Measurements from ENCODE around the gene ASTN2. TPM values are rescaled to one million over a fixed set of nuclear protein-coding genes. Genes with fewer than 3 reads are reported as not detected.

ASTN2 gene
- total and polyA plus RNA-seq, 9 of the 15 experiments (the other 6 are each of a cell fraction or from before 2014, with no cell fraction given): 0.56 to 3.5 (median 1.9) TPM

DNA sequence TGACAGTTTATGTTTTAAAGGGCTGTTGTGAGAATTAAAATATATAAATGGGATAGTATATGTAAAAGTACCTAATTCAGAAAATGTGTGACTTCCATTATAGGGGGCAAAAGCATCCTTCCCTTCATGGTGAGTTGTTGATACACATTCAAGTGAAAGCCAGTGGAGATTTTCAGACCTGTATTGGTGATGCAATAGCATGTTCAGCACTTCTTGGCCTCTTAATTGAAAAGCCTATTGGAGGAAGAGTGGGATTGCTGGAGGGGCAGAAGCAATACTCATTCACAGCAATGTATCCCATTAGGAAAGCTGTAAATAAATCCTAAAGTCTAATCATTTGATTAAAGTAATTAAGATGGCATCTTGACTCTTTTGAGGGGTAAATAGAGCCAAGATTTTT, 710.4 kb downstream of the ASTN2 start:
- CTCF ChIA-PET (ENCODE audit: low intra/inter-chr PET ratio): no interaction called here
- Histone ChIP-seq H3K4me2 (ENCODE audit: insufficient read depth, low read length) (no peak overlapping the region), H3K9me3 (replicated peaks; ENCODE audit: control insufficient read depth, insufficient read depth, low read depth, low read length) (no peaks in the 10 kb centered on the region), H3K27ac (ENCODE audit: extremely low read depth, low read depth, low read length) (no peak overlapping the region), H3K4me3 (no peak overlapping the region), H4K20me1 (replicated peaks; ENCODE audit: control insufficient read depth, insufficient read depth, low read length) (no peaks in the 10 kb centered on the region), H3K4me1 (replicated peaks in 1 of 2; ENCODE audit: control insufficient read depth in 2 of 2, insufficient read depth in 2 of 2, low read length in 2 of 2) (no peaks in the 10 kb centered on the region), H3K9ac (ENCODE audit: insufficient read depth in 1 of 2, low read depth in 2 of 2, low read length in 2 of 2) (no peak overlapping the region), H3K79me2 (ENCODE audit: control insufficient read depth, insufficient read depth, low read length) (no peaks in the 10 kb centered on the region), H3K36me3 (ENCODE audit: control insufficient read depth, insufficient read depth, low read length) (peaks cover 7% of the 10 kb centered on the region; the same call in 2 of the 3 replicates), H2AFZ (ENCODE audit: low read depth, low read length) (no peak overlapping the region), H3K27me3 (ENCODE audit: control insufficient read depth in 2 of 2, insufficient read depth in 2 of 2, low read length in 2 of 2) (no peaks in the 10 kb centered on the region), H3K9me1 (ENCODE audit: control insufficient read depth, insufficient read depth, low read length) (no peaks in the 10 kb centered on the region)
- POLR2A ChIA-PET: interaction anchor here (1.1 to 1.7 kb wide), 3 partner anchors 9 to 72 kb away, joined by 3 to 4 read pairs (median 3); partner anchors contain the start of gene TRIM32
- FAIRE-seq: no peak
- intact Hi-C loops (cut with micrococcal nuclease) (no loop called here), in situ Hi-C loops (cut with MboI) (no loop called here)
- DNase-seq (ENCODE audit: extremely low read depth in 1 of 4, low spot score in 3 of 4): no peak
- ATAC-seq: no peak
- TF ChIP-seq NFRKB (IDR thresholded peaks at IDR 0.05; ENCODE audit: low read depth) (no peak), ELF2 (CRISPR knock-in tag; IDR thresholded peaks at IDR 0.05) (no peak), LEF1 (IDR thresholded peaks at IDR 0.05) (no peak), CEBPB (tag; IDR thresholded peaks at IDR 0.05) (peak; percentile 30; the same call in 1 of the 2 replicates), CEBPG (CRISPR knock-in tag; IDR thresholded peaks at IDR 0.05) (no peak), CEBPG (tag; conservative IDR thresholded peaks at IDR 0.05 in 1 of 2, IDR thresholded peaks at IDR 0.05 in 1 of 2) (peak; percentile 31 to 36; a peak in 2 of 4 replicates), MCM7 (IDR thresholded peaks at IDR 0.05) (no peak), PHF20 (IDR thresholded peaks at IDR 0.05; ENCODE audit: partially characterized antibody) (no peak)
- TF ChIP-seq, protein P1, sequence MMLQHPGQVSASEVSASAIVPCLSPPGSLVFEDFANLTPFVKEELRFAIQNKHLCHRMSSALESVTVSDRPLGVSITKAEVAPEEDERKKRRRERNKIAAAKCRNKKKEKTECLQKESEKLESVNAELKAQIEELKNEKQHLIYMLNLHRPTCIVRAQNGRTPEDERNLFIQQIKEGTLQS (IDR thresholded peaks at IDR 0.05): peak; percentile 67
- TF ChIP-seq, protein P1 (CRISPR knock-in tag; conservative IDR thresholded peaks at IDR 0.05): no peak
- BruUV-seq (replicated peaks): no TSS peak

Measured in K562 (cell line).